Gastrocnemius medialis (tissue), 4 donors: ENCODE results near the gene GDE1. TPM values are rescaled to one million over a fixed set of nuclear protein-coding genes. Genes with fewer than 3 reads are reported as not detected.

Source experiments
- ATAC-seq, 2 donors: fragments of 150-250 bp; one replicate each; pipeline ENCODE4 v1.9.1; 2016
- DNase-seq, 2 donors: peaks; one replicate each; pipeline ENCODE4 v3.0.0-alpha.2; 2019
- H3K27ac ChIP-seq, 4 donors: fragments of 200-600 bp; sonication (generic); 1 replicate in 1 of 4; 2 replicates in 3 of 4; pipeline ENCODE4 v1.5.1; 2016 to 2018; ENCODE audit warnings: mild to moderate bottlenecking in 2 of 4, moderate library complexity in 1 of 4
- H3K27me3 ChIP-seq, 3 donors: fragments of 200-600 bp; sonication (generic) in 2 of 3; 1 replicate in 1 of 3; 2 replicates in 2 of 3; pipeline versions ENCODE4 v1.5.1 to v1.6.0; 2016 to 2019; ENCODE audit warnings: mild to moderate bottlenecking in 1 of 3, moderate library complexity in 1 of 3
- H3K36me3 ChIP-seq, 2 donors: fragments of 200-600 bp; sonication (generic) in 1 of 2; one replicate each; pipeline ENCODE4 v1.5.1; 2017 to 2018
- H3K4me1 ChIP-seq, 2 donors: fragments of 200-600 bp; sonication (generic) in 1 of 2; one replicate each; pipeline ENCODE4 v1.5.1; 2016 to 2017; ENCODE audit warnings: mild to moderate bottlenecking in 2 of 2
- H3K4me3 ChIP-seq, 4 donors: fragments of 200-600 bp; sonication (generic) in 3 of 4; 1 replicate in 1 of 4; 2 replicates in 3 of 4; pipeline ENCODE4 v1.5.1; 2016 to 2019; ENCODE audit warnings: mild to moderate bottlenecking in 2 of 4
- H3K9me3 ChIP-seq, 3 donors: fragments of 200-600 bp; sonication (generic) in 2 of 3; 1 replicate in 1 of 3; 2 replicates in 2 of 3; pipeline ENCODE4 v1.5.1; 2016 to 2019
- CTCF ChIP-seq, 5 experiments: fragments of 450-650 bp in 3 of 5; fragments of 200-600 bp in 2 of 5; sonication (generic) in 2 of 5; IDR thresholded peaks in 4 of 5; conservative IDR thresholded peaks in 1 of 5; 1 replicate in 4 of 5; 2 replicates in 1 of 5; pipeline ENCODE4 v1.5.1; 2016 to 2019; ENCODE audit warnings: antibody characterized with exemption in 5 of 5, mild to moderate bottlenecking in 3 of 5, moderate library complexity in 3 of 5
- POLR2A ChIP-seq, 2 donors: fragments of 450-650 bp; IDR thresholded peaks; one replicate each; pipeline ENCODE4 v1.6.1; 2017; ENCODE audit warnings: antibody characterized with exemption in 2 of 2, mild to moderate bottlenecking in 2 of 2, moderate library complexity in 2 of 2
- in situ Hi-C, 4 donors: fragments of 200-750 bp; cut with MboI; loops; one replicate each; pipeline versions ENCODE4 v1.15.0 to v1.8.0; 2017; ENCODE audit warnings: low sequenced_read_pairs in 4 of 4
- intact Hi-C: fragments of 100-400 bp; cut with DNase I; formaldehyde crosslinking; loops from one replicate; pipeline ENCODE4 v1.15.1; 2023; ENCODE audit warnings: low total_unique reads
- total RNA-seq, 4 donors: library from RNA; depleted of rRNA; stranded (reverse); fragments of >200 nt; gene quantifications; one replicate each; pipeline versions ENCODE4 v1.1.0 to v1.2.3, GENCODE V29; 2016

Gene GDE1
- total RNA-seq, 4 donors from 2014 or later = 48.8 to 64.1 (median 53.7) TPM

GRCh38 chr16:19486750-19487325 lies 35.1 kb downstream of the GDE1 start:
- ATAC-seq = no peak
- intact Hi-C loops = no loop called here
- TF ChIP-seq POLR2A (IDR thresholded peaks at IDR 0.05) = no peak
- TF ChIP-seq CTCF (IDR thresholded peaks at IDR 0.05 in 4 of 5, conservative IDR thresholded peaks at IDR 0.05 in 1 of 5) = no peak

GRCh38 chr16:19486051-19486450 lies 35.8 kb downstream of the GDE1 start:
- ATAC-seq = no peak
- Histone ChIP-seq H3K9me3 (no peaks in the 10 kb centered on the region), H3K4me1 (no peaks in the 10 kb centered on the region), H3K36me3 (no peaks in the 10 kb centered on the region), H3K4me3 (no peak overlapping the region), H3K27me3 (no peaks in the 10 kb centered on the region), H3K27ac (no peak overlapping the region)
- no peak for DNase-seq
- in situ Hi-C loops = no loop called here
- intact Hi-C loops = no loop called here
- TF ChIP-seq CTCF (IDR thresholded peaks at IDR 0.05 in 4 of 5, conservative IDR thresholded peaks at IDR 0.05 in 1 of 5) (no peak), POLR2A (IDR thresholded peaks at IDR 0.05) (no peak)

More at GRCh38 chr16:19486750-19487325, 35.1 kb downstream of the GDE1 start:
- H3K9me3 ChIP-seq = no peaks in the 10 kb centered on the region
- in situ Hi-C loops = no loop called here
- no peak overlapping the region for H3K4me3 ChIP-seq
- no peaks in the 10 kb centered on the region for H3K27me3 ChIP-seq
- H3K36me3 ChIP-seq = no peaks in the 10 kb centered on the region
- no peak overlapping the region for H3K27ac ChIP-seq
- H3K4me1 ChIP-seq = no peaks in the 10 kb centered on the region
- no peak for DNase-seq

- Histone ChIP-seq H3K9me3 (no peaks in the 10 kb centered on the region), H3K27ac (no peak overlapping the region), H3K27me3 (no peaks in the 10 kb centered on the region), H3K36me3 (no peaks in the 10 kb centered on the region), H3K4me1 (no peaks in the 10 kb centered on the region), H3K4me3 (no peak overlapping the region)
- in situ Hi-C loops = no loop called here
- ATAC-seq = no peak
- DNase-seq = no peak
- intact Hi-C loops = no loop called here
- TF ChIP-seq CTCF (IDR thresholded peaks at IDR 0.05 in 4 of 5, conservative IDR thresholded peaks at IDR 0.05 in 1 of 5) = no peak
- no peak for TF ChIP-seq POLR2A (IDR thresholded peaks at IDR 0.05)
Measured at GRCh38 chr16:19485611-19486010, 36.3 kb downstream of the GDE1 start.

GRCh38 chr16:19484096-19484495 lies 37.8 kb downstream of the GDE1 start:
- H3K4me3 ChIP-seq = no peak overlapping the region
- no peak for DNase-seq
- intact Hi-C loops (no loop called here), in situ Hi-C loops (no loop called here)
- H3K36me3 ChIP-seq = no peaks in the 10 kb centered on the region
- no peaks in the 10 kb centered on the region for H3K27me3 ChIP-seq
- H3K9me3 ChIP-seq = no peaks in the 10 kb centered on the region
- no peaks in the 10 kb centered on the region for H3K4me1 ChIP-seq
- no peak overlapping the region for H3K27ac ChIP-seq
- TF ChIP-seq CTCF (IDR thresholded peaks at IDR 0.05 in 4 of 5, conservative IDR thresholded peaks at IDR 0.05 in 1 of 5) = no peak
- TF ChIP-seq POLR2A (IDR thresholded peaks at IDR 0.05) = no peak
- ATAC-seq = no peak

- in situ Hi-C loops (no loop called here), intact Hi-C loops (no loop called here)
- H3K27me3 ChIP-seq = no peaks in the 10 kb centered on the region
- H3K4me3 ChIP-seq = no peak overlapping the region
- no peaks in the 10 kb centered on the region for H3K9me3 ChIP-seq
- H3K36me3 ChIP-seq = no peaks in the 10 kb centered on the region
- ATAC-seq (no peak), DNase-seq (no peak)
- TF ChIP-seq CTCF (IDR thresholded peaks at IDR 0.05 in 4 of 5, conservative IDR thresholded peaks at IDR 0.05 in 1 of 5) (no peak), POLR2A (IDR thresholded peaks at IDR 0.05) (no peak)
- no peak overlapping the region for H3K27ac ChIP-seq
- H3K4me1 ChIP-seq = no peaks in the 10 kb centered on the region
Measured at GRCh38 chr16:19482291-19482690, 39.6 kb downstream of the GDE1 start.
